ENCODE measurements around the gene DICER1.

DICER1 gene

DNA sequence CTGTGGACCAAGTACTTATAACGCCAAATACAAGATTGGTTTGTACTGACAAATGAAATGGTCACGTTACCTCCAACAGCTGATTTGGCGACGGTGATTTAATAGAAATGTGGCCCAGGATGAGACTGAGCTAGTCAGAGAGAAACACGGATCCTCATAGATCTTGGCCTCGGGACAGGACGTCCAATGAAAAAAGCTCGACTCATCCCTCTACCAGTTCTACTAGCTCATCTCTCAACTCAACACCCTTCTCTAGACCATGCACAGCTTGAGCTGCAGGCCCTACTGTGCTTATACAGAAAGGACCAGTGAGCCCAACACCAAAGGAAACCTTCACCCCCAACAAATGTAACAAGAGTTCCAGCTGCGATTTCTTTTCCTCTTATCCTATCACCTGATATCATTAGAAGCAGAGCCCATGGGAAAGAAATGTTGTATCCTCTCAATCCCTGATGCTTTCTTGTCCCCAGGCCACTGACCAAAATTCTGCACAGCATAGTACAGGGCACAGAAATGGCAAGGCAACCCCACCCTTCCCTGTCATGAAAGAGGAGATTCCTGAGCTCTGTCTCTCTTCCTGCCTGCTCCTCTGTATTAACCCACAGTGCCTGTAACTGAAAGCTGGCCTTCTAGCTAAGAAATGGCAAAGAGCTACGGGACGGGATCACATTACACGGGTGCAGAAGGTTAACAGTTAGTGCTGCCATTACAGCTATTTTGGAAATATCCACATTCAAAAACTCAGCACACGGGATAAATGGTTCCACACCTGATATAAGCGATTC lies 39.2 kb downstream of the DICER1 start:
- no peak for DNase-seq

DNA sequence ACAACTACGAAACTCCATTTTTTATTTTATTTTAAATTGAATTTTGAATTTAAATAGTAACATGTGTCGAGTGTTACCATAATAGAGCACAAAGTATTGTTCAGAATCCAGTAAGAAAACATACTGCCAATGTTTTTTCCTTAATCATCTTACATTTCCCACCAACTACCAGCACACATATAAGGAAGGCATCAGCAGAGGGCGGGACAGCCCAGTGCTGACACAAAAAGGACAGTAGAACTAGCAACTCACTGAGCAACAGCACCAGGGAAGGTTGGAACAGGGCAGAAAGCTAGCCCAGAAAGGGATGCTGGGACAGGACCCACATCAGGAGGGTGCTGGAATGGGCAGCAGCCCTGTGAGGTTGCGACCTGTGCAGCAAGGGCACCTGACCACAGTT lies 43.9 kb downstream of the DICER1 start:
- no peak for DNase-seq

DNA sequence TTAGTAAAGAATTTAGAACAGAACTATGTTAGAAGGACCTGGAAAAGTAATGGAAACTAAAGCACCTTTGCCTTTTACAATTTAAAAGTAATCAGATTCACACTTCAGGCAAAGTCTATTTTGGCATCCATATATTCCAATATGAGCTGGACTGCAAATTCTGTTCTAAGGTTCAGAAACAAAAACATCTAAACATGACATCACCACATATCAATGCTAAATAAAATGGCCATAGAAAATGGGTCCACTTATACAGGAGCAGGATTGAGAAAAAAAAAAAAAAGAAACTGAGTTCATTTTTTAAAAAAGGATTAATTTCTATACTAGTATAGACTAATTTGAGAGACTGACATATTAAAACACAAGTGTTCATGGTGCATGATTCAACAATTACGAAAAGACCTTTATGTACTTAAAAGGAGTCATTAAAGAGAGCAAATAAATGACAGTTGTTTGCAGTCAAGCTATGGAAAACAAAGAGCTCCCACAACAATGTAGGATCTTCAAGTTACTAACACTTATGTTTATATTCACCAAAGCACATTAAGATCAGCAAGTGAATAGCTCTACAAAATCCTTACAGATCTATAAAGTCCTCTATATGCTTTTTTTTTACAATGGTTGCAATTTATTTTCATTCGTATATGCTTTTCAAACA lies 45.7 kb downstream of the DICER1 start:
- DNase-seq = no peak

DNA sequence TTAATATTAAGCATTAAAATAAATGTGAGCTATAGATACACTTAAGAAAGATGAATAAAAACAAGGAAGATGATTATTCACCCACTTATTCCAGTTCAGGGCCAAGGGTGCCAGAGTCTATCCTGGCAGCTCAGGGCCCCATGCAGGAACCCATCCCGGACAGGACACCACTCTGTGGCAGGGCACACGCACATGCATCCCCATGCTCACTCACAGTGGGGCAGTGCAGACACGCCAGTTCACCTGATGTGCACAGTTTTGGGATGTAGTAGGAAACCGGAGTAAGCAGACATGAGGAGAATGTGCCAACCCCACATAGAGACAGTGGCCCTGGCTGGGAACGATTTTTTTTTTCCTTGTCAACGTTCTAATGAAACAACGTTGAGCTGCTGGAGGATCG lies 47.2 kb downstream of the DICER1 start:
- DNase-seq = no peak

DNA sequence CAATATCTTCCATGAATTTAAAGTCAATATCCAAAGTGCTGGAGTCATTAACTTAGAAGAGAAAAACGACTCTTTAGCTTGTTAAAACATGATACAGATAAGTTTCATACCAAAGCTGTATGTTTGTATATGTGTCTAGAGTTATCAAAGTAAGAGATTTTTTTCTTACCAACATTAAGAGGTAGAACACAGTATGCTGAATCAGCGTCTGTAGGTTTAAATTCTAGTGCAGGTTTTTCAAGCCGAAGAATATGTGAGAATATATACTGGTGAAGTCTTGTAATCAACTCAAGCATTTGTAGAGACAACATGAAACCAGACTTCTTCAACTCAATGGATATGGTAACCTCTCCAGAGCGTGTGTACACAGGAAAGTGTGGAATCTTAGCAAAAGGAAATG lies 49.6 kb downstream of the DICER1 start:
- DNase-seq = no peak

DNA sequence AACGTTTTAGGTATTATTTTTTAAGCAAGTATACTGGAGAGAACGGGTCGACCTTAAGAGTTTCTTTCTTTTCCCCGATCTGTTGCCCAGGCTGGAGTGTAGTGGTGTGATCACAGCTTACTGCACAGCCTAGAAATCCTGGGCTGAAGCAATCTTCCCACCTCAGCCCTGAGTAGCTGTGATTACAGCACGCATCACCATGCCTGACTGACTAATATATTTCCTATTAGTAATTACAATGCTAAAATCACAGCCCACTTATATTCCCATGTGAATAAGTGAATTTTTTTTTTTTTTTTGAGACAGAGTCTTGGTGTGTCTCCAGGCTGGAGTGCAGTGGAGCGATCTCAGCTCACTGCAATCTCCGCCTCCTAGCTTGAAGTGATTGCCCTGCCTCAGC lies 50.4 kb downstream of the DICER1 start:
- peak in 1 of 2 donors; percentile 28 for DNase-seq

DNA sequence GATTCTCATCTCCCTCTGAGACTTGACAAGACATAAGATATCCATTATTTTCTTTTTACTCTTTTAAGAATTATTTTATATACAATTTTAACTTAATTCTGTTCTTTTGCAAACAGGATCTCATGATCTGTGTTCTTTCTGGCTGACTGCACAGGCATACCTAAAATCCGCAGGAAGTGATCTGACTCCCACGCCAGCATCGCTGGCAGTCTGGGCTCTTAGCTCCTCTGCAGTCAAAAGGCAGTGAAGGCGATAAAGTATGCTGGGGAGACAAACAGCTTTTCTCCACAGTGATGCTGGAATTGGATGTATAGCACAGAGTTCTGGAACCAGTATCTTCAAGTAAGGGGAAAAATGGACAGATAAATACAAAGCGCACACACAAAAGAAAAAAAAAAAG lies 52.4 kb downstream of the DICER1 start:
- no peak for DNase-seq

DNA sequence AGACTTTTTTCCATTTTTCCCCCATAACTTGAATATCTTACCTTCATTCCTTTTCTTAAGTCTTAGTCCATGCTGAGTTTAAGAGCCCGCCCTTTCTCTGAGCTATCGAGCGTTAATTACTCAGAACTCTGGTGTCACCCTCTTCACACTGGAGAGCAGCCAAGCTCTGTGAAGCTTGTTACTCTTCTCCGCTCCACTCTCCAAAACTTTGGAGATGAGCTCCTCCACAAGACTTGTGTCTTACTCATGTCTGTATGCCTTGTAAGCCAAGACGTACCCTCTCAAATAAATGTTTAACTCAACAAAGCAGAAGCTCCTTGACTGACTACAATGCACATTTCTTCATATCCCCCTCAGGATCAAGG lies 54.7 kb downstream of the DICER1 start:
- no peak for DNase-seq

DNA sequence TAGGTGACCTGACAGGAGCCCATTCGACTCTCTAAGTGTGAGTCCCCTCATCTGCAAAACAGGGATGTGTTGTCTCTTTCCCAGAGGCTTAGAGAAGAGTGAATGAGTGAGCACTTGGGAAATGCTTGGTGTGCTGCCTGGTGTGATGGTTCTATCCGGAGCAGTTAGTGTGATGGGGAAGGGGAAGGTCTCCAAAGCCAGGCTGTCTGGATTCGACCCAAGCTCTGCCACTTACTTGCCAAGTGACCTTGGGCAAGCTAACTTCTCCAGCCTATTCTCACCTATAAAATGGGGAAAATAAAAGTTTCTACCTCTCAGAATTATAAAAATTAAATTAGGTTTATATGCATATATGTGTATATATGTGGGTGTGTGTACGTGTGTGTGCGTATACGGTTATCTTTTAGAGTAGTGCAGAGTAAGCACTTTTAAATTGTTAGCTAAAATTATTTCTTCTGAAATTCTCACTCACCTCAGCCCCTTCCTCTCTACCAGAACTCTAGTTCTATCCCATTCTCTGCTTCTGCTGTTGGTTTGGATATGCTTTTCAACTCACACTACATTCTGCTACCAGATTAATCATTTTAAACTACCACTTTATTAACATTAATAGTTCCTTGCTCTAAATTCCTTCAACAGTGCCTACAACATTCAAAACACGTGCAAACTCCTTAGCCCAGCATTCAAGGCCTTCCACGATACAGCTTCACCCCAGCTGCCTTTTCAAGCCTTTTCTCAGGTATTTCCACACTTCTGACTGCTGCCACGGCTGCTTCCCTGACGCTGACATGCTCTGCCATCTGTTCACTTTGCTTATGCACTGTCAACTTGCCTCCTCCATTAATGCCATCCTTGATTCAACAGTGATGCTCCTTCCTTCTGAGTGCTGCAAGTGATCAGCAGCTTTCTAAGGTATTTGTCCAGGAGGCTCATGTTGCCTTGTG lies 55.3 kb downstream of the DICER1 start:
- no peak for DNase-seq

DNA sequence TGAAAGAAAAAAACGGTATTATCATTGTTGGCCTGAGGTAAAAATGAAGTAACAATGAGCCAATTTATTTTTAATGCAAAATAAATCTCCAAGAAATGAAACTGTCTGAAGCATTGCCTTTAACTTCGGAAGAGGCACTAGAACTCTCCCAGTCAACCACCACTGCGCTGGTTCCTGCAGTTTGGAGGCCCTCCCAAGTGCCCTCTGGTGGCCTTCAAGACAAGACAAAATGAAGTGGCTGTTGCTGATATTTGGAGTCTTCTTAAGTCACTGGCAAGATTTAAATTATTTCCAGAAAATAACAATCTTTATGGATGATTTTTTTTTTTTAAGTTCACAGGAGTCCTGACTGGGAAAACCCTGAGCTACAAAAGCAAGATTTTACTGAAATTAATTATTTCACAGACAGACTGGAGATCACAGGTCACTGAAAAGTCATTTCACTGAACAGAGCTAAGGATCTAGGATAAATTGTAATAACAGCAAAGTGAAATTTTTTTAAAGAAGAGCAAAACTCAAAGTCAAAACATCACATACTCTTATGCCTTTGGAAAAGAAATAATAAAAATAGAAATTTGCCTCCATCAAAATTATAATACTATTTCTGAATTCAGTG lies 58.2 kb downstream of the DICER1 start:
- DNase-seq = peak; percentile 44 to 60

DNA sequence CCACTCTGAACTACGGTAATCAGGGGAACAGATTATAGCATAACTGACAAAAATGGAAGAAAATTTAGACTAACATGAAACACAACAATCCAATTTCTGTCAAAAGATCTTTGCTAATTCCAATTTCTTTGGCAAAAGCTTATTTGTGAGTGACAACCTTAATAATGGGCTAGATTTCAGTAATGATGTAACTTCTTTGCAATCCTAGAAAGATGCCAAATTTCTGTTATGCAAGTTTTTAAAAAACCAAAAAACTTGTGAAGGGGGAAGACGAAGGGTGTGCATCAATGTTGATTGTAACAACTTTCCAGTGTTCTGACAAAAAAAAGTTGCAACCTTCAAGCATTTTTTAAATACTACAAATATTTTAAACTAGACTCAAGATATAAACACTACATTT lies 59.9 kb downstream of the DICER1 start:
- no peak for DNase-seq

DNA sequence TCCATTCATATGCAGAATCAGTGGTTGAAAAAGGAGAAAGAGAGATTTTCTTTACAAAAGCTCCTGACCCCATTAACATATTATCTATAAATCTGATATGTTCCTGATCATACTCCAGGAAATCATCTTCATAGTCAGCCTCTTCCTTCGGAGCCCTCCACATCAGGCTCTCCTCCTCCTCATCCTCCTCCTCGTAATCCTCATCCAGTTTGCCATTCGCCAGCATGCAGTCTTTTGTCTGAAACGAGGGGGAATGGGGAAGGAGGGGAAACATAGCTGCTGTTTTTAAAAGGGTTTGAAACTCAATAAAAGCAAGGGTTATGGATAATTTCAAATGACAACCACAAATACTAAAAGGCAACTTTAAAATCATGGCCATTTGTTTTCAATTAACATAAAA lies 60.9 kb downstream of the DICER1 start:
- DNase-seq = no peak

DNA sequence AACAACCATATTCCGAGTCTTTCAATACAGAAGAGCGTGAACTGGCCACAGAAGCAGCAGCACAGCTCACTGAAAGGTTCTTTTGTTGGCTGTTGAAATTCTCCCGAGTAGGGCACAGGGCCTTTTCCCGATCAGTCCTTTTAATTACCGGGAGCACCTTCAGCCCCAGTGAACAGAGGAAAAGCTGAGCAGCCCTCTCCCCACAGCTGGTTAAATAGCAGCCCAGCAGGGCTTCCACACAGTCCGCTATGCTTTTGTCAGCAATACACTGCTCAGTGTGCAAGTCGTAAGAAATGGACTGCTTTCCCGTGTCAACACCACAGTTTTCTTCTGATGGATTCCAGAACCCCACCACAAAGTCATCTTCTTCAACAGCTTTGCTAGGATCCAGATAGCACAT lies 61.3 kb downstream of the DICER1 start:
- DNase-seq = no peak

DNA sequence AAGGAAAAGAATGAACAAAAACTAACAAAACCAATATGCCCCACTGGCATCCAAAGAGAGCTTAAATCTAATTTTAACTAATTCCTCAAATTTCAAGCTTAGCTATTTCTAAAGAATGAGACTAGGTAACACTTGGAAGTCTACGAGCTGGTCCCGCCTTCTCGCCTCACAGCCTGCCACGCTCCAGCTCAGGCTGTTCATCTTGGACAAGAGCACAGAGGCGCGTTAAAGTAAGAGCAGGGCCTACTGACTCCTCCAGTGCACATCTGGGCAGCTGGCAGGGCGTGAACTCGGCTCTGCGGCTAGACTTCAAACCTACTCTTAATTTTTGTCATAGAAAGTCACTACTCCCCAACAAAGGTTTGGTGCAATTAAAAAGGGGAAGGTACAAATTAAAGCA lies 64.6 kb downstream of the DICER1 start:
- DNase-seq = no peak

DNA sequence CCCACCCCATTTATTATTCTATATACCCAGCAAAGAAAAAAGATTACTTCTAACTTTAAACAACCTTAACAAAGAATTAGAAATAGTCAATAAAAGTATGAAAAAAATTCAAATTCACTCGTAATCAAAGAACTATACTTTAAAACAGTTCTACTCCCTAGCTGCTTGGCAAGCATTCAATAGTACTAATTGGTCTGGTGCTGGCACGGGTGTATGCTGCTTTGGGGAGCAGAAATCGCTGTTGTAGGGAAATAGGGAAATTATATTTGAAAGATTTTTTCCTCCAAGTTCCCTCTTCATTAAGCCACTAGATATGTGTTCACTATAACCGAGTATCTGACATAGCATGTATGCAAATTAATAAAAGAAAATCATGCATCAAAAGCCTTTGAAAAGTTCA lies 65.7 kb downstream of the DICER1 start:
- no peak for DNase-seq

DNA sequence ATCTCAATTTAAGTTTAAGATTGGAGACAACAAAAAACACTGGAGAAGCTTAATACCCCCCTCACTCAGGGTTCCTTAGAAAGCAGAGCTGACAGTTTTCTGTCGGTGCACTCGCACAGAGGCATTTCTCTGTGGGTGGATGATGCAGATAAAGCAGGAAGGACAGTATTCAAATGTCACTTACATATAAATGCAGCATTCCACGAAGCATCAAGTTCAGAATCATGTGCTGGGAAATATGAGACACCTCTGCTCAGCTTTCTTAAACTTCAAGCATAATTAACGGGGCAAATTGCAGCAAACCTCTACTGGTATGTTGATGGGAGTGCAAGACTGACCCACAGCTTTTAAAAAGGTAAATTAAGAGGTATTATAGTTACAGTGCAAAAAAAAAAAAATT lies 68.7 kb downstream of the DICER1 start:
- no peak for DNase-seq

DNA sequence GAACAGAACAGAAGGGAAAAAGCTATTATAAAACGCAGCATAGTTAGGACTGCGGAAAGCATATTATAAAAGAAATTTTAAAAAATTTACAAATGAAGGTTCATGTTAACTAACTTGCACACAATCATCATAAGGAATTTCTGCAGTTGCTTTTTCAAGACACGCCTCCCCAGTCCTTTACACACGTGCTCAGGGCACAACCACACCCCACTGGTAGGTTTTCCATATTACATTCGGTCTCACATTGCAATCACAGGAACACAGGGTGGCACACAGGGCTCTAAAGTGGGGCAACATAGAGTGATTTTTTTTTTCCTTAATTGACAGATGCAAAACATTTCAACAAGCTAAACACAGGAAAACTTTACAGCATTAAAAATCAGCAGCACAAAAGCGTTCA lies 69.7 kb downstream of the DICER1 start:
- no peak for DNase-seq

DNA sequence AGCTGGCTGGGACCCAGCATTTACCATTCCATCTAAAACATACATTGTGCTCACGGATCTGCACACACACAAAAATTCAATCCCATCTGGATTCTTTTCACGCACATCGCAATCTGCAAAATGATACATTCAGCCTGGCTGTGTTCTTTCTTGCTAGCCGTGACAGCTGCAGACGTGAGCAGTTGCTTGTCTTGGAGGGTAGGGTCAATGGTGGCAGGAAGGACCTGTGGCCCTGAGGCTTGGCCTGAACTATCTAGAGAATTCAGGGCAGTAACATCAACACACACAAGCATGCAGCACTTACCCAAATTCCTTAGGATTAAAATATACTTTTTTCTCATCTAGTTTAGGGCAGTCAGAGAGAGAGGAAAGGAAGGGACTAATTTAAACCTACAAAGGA lies 72.0 kb downstream of the DICER1 start:
- DNase-seq = no peak

DNA sequence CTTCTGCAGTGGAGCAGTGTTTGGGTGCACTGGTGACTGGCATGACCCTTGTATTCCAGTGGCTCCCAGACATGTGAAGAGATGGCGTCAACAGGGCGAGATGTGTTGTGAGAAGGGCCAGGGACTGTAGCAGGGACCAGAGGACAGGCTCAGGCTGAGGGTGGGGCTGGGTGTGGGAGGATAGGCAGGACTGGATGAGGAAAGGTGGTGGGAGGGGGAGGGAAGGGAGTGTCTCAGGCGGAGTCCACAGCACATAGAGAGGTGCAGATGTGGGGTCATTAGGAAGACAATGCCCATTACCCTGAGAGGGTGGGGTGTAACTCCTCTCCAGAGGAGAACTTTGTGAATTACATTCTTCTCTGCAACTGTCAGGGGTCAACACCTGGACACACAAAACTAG lies 78.5 kb downstream of the DICER1 start:
- DNase-seq = no peak

DNA sequence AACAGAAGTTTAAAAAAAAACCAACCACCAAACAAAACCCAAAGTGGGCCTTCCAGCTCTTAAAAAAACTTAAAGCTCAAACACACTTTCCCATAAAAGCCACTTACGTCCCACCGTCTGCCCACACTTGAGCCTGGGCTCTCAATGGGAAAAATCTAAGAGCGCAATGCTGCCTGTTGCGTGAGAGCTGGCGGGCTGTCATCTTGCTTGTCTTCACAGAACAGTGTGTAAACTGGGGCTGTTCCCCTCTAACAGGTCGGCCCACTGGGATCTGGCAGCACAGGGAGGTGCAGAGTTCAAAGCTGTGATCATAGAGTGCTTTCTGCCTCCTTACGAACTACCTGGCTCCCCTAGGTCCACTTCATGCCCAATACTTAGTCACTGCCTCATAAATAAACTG lies 80.0 kb downstream of the DICER1 start:
- DNase-seq = no peak

DNA sequence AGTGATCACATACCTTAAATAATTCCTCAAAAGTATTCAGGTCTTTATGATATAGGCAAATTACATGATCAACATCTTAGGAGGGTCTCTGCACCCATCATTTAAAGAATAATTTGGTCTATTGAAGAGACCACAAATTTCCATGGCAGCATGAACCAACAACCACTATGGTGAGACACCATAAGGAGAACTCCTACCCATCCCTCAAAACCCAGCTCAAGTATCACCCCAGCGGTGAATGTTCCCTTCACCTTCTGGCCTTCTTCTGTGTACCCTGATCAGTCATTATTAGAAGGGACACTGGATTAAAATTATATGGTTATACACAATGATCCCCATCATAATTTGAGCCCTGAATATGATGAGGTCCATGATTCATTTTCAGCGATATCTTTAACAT lies 81.5 kb downstream of the DICER1 start:
- no peak for DNase-seq

DNA sequence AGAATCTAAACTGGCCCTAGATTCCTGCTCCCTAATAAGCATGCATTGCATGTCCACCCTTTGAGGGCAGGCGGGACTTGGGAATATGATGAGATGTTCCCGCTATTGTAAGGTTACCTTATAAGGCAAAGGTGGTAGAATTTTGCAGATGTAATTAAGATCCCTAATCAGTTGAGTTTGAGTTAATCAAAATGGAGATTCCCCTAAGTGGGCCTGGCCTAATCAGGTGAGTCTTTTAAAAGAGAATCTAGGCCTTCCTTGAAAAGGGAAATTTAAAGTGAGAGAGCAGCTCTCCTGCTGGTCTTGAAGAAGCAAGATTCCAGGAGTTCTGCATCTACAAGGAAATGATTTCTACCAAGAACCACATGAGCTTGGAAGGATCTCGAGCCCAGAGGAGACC lies 83.4 kb downstream of the DICER1 start:
- DNase-seq = no peak

DNA sequence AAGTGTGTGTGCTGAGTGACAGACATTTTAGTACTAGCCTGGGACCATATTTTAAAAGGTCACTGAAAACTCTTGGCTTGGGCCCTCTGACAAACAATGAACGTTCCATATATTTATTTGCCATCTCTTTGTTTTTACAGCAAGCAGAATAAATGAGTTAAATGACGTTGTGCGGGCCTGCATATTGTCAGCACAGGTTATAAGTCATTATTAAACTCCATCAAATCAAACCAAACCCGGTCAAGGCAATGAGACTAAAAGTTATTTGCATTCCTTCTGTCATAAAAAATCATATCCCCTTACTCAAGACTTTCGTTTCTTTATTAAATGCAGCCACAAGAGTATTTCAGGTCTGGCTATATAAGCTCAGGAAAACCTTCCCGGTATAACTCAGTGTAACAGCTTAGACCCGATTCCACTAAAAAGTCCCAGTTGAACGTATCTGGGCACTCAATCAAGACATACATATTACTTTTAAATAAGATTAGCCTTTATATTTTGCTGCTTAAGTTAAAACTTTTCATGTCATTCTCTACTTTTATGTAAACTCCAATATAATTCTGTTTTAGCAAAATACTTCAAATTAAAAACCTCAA lies 84.9 kb downstream of the DICER1 start:
- no peak for DNase-seq
